ENCODE measurements around the gene ELOVL2. TPM values are rescaled to one million over a fixed set of nuclear protein-coding genes. Genes with fewer than 3 reads are reported as not detected.

The ELOVL2 gene
- total RNA-seq, 2 experiments from 2014 or later: not detected

DNA sequence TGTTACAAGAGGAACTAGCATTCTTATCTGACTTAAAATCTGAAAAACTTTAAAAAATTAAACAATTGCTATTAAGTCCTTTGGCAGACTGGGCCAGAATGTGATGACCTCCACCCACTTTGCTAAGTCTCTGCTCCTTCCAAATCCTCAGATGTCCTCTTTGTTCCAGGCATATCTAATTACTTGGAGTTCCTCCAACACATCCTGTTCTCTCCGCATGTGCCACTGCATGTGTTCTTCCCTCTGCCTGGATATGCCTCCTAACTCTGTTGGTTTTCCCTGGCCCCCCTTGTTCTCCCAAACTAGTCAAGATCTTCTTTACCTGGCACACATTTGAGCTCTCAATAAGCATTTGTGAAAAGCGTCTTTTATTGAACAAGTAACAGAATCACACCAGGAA is 23.1 kb downstream of the ELOVL2 start:
- DNase-seq (no peak), ATAC-seq (ENCODE audit: poor library complexity) (no peak)
- no peaks in the 10 kb centered on the region for H3K4me1 Mint-ChIP-seq (ENCODE audit: low read depth)
- ChIA-PET POLR2A (no interaction called here), CTCF (no interaction called here)
- Histone ChIP-seq H3K9me3 (ENCODE audit: control insufficient read depth in 1 of 2, insufficient read depth in 1 of 2, low read length in 2 of 2) (no peaks in the 10 kb centered on the region), H3K4me3 (ENCODE audit: low read length) (no peak overlapping the region), H3K4me1 (ENCODE audit: insufficient read depth, low read length) (no peaks in the 10 kb centered on the region), H3K36me3 (ENCODE audit: insufficient read depth, low read length) (no peaks in the 10 kb centered on the region), H3K27me3 (ENCODE audit: control insufficient read depth in 1 of 2, insufficient read depth in 2 of 2, low read length in 2 of 2) (peaks cover 0 to 17% of the 10 kb centered on the region in 2 experiments), H3K27ac (ENCODE audit: low read depth in 1 of 2, low read length in 2 of 2) (no peak overlapping the region)
- intact Hi-C loops (cut with DNase I, micrococcal nuclease): no loop called here
- H3K9me3 Mint-ChIP-seq: no peaks in the 10 kb centered on the region
- no peak overlapping the region for H3K27ac Mint-ChIP-seq
- peaks cover 37% of the 10 kb centered on the region for H3K27me3 Mint-ChIP-seq
- TF ChIP-seq, protein P1, sequence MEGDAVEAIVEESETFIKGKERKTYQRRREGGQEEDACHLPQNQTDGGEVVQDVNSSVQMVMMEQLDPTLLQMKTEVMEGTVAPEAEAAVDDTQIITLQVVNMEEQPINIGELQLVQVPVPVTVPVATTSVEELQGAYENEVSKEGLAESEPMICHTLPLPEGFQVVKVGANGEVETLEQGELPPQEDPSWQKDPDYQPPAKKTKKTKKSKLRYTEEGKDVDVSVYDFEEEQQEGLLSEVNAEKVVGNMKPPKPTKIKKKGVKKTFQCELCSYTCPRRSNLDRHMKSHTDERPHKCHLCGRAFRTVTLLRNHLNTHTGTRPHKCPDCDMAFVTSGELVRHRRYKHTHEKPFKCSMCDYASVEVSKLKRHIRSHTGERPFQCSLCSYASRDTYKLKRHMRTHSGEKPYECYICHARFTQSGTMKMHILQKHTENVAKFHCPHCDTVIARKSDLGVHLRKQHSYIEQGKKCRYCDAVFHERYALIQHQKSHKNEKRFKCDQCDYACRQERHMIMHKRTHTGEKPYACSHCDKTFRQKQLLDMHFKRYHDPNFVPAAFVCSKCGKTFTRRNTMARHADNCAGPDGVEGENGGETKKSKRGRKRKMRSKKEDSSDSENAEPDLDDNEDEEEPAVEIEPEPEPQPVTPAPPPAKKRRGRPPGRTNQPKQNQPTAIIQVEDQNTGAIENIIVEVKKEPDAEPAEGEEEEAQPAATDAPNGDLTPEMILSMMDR (IDR thresholded peaks at IDR 0.05): no peak
- H3K36me3 Mint-ChIP-seq (ENCODE audit: low read depth): no peaks in the 10 kb centered on the region
- H3K4me3 Mint-ChIP-seq: no peak overlapping the region

DNA sequence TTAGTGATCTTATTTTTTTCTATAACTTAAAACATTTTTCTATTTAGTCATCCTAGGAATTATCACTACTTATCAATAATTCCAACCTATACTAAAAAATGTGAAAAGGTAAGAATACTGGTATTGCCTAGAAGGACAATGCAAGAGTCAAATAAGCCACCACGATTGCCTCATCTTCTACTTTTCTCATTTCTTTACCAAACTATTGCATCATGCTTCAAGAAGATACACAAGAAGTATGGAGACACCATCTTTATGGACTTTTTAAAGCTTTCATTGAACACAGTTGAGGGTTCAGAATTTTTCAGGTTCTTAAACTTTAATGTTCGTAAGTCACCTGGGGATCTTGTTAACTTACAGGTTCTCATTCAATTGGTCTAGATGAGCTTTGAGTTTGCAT is 25.9 kb downstream of the ELOVL2 start:
- Histone ChIP-seq H3K4me1 (ENCODE audit: insufficient read depth, low read length) (no peaks in the 10 kb centered on the region), H3K9me3 (ENCODE audit: control insufficient read depth in 1 of 2, insufficient read depth in 1 of 2, low read length in 2 of 2) (no peaks in the 10 kb centered on the region), H3K27ac (ENCODE audit: low read depth in 1 of 2, low read length in 2 of 2) (no peak overlapping the region), H3K27me3 (ENCODE audit: control insufficient read depth in 1 of 2, insufficient read depth in 2 of 2, low read length in 2 of 2) (peaks cover 8 to 20% of the 10 kb centered on the region in 2 experiments), H3K4me3 (ENCODE audit: low read length) (no peak overlapping the region), H3K36me3 (ENCODE audit: insufficient read depth, low read length) (no peaks in the 10 kb centered on the region)
- H3K4me1 Mint-ChIP-seq (ENCODE audit: low read depth): no peaks in the 10 kb centered on the region
- no peak overlapping the region for H3K4me3 Mint-ChIP-seq
- TF ChIP-seq, protein P1 (IDR thresholded peaks at IDR 0.05): no peak
- no peak for ATAC-seq (ENCODE audit: poor library complexity)
- H3K36me3 Mint-ChIP-seq (ENCODE audit: low read depth): no peaks in the 10 kb centered on the region
- ChIA-PET POLR2A (no interaction called here), CTCF (no interaction called here)
- peaks cover 51% of the 10 kb centered on the region for H3K27me3 Mint-ChIP-seq
- no peak for DNase-seq
- intact Hi-C loops (cut with DNase I, micrococcal nuclease): no loop called here
- H3K27ac Mint-ChIP-seq: no peak overlapping the region
- H3K9me3 Mint-ChIP-seq: no peaks in the 10 kb centered on the region

- no peaks in the 10 kb centered on the region for H3K4me1 Mint-ChIP-seq (ENCODE audit: low read depth)
- H3K4me1 ChIP-seq (ENCODE audit: insufficient read depth, low read length): no peaks in the 10 kb centered on the region
- no peaks in the 10 kb centered on the region for H3K36me3 ChIP-seq (ENCODE audit: insufficient read depth, low read length)
- no peaks in the 10 kb centered on the region for H3K36me3 Mint-ChIP-seq (ENCODE audit: low read depth)
- no peaks in the 10 kb centered on the region for H3K9me3 Mint-ChIP-seq
- H3K27me3 Mint-ChIP-seq: peaks cover 51% of the 10 kb centered on the region
- no peak for DNase-seq
- H3K9me3 ChIP-seq (ENCODE audit: control insufficient read depth in 1 of 2, insufficient read depth in 1 of 2, low read length in 2 of 2): no peaks in the 10 kb centered on the region
- H3K4me3 Mint-ChIP-seq: no peak overlapping the region
- intact Hi-C loops (cut with DNase I, micrococcal nuclease): no loop called here
- H3K27me3 ChIP-seq (ENCODE audit: control insufficient read depth in 1 of 2, insufficient read depth in 2 of 2, low read length in 2 of 2): peaks cover 8 to 20% of the 10 kb centered on the region in 2 experiments
- POLR2A ChIA-PET: no interaction called here
- H3K4me3 ChIP-seq (ENCODE audit: low read length): no peak overlapping the region
- no peak for ATAC-seq (ENCODE audit: poor library complexity)
- CTCF ChIA-PET: no interaction called here
- TF ChIP-seq, protein P1 (IDR thresholded peaks at IDR 0.05): no peak
- no peak overlapping the region for H3K27ac ChIP-seq (ENCODE audit: low read depth in 1 of 2, low read length in 2 of 2)
- H3K27ac Mint-ChIP-seq: no peak overlapping the region
Measured at GRCh38 chr6:11017090-11017489, 27.0 kb downstream of the ELOVL2 start.

All from CD4-positive, alpha-beta T cell (primary cell).